ENCODE measurements around the gene IAPP.

- no peak for TF ChIP-seq CTCF (IDR thresholded peaks at IDR 0.05)
- TF ChIP-seq POLR2A (IDR thresholded peaks at IDR 0.05), result no peak
Measured at GRCh38 chr12:21413369-21414277, 40.9 kb downstream of the IAPP start.
